ENCODE measurements around the gene MTCL1.

GRCh38 chr18:8694891-8695290 lies 10.5 kb upstream of the MTCL1 start:
- TF ChIP-seq CTCF (IDR thresholded peaks at IDR 0.05 in 8 of 11, conservative IDR thresholded peaks at IDR 0.05 in 3 of 11) (no peak), POLR2A (IDR thresholded peaks at IDR 0.05) (no peak), POLR2AphosphoS5 (IDR thresholded peaks at IDR 0.05) (no peak)
